SH-SY5Y (cell line): Measurements from ENCODE around the gene CUEDC1.

ENCODE experiments used
- GATA2 ChIP-seq: IDR thresholded peaks from 2 replicates; pipeline ENCODE4 v1.6.1; 2011; ENCODE audit warnings: mild to moderate bottlenecking, low read depth, low read length
- GATA3 ChIP-seq: IDR thresholded peaks from 2 replicates; pipeline ENCODE4 v1.6.1; 2011; ENCODE audit warnings: low read depth, mild to moderate bottlenecking, low read length, moderate library complexity

- TF ChIP-seq GATA2 (no peak), GATA3 (no peak)
Measured at GRCh38 chr17:57953705-57954396, 1.4 kb downstream of the CUEDC1 start.
